ENCODE measurements around the gene COL11A2. TPM values are rescaled to one million over a fixed set of nuclear protein-coding genes. Genes with fewer than 3 reads are reported as not detected.

Gene COL11A2
- total and polyA plus RNA-seq, 2 experiments from 2014 or later, result 59.6 to 94.6 TPM

- TF ChIP-seq CTCF (IDR thresholded peaks at IDR 0.05; ENCODE audit: low read depth, low read length), result no peak
- no peak for DNase-seq (ENCODE audit: low read depth in 1 of 2, low spot score in 1 of 2)
- H3K36me3 ChIP-seq, result peaks cover 17% of the 10 kb centered on the region
- H3K9me3 ChIP-seq (ENCODE audit: low read depth), result no peaks in the 10 kb centered on the region
- no peak overlapping the region for H3K4me3 ChIP-seq
- no peak overlapping the region for H3K27ac ChIP-seq
- H3K4me1 ChIP-seq (ENCODE audit: low read depth), result peaks cover 18% of the 10 kb centered on the region
- no peaks in the 10 kb centered on the region for H3K27me3 ChIP-seq
Observed at GRCh38 chr6:33202799-33203198, 10.5 kb upstream of the COL11A2 start.

DNA sequence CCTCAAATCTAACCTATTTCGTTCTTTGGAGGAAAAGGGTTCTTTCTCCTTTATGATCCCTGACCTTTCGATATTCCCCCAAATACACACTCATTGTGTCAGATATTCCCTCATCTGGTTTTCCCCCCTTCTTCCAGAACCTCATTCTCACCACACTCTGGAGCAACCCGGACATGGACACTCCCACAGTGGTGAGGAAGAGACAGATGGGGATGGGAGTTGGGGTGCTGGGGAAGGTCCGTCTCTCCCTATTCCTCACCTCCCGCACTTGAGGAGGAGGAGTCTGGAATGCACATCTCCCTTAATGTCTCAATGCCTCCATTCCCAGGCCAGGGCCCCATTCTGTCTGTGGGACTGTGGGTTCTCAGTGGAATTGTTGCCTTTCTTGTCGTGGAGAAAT is 9.7 kb upstream of the COL11A2 start:
- Histone ChIP-seq H3K4me1 (ENCODE audit: low read depth) (peaks cover 16% of the 10 kb centered on the region), H3K27ac (peak overlapping the region; percentile 95), H3K36me3 (peaks cover 17% of the 10 kb centered on the region), H3K9me3 (ENCODE audit: low read depth) (no peaks in the 10 kb centered on the region), H3K27me3 (no peaks in the 10 kb centered on the region), H3K4me3 (peak overlapping the region; percentile 66)
- DNase-seq (ENCODE audit: low read depth in 1 of 2, low spot score in 1 of 2), result no peak
- no peak for TF ChIP-seq CTCF (IDR thresholded peaks at IDR 0.05; ENCODE audit: low read depth, low read length)

- H3K27ac ChIP-seq, result peak overlapping the region; percentile 95
- H3K27me3 ChIP-seq, result no peaks in the 10 kb centered on the region
- H3K4me1 ChIP-seq (ENCODE audit: low read depth), result peaks cover 13% of the 10 kb centered on the region
- peaks cover 17% of the 10 kb centered on the region for H3K36me3 ChIP-seq
- TF ChIP-seq CTCF (IDR thresholded peaks at IDR 0.05; ENCODE audit: low read depth, low read length), result no peak
- DNase-seq (ENCODE audit: low read depth in 1 of 2, low spot score in 1 of 2), result peak; percentile 23 to 59
- peak overlapping the region; percentile 66 for H3K4me3 ChIP-seq
- H3K9me3 ChIP-seq (ENCODE audit: low read depth), result no peaks in the 10 kb centered on the region
Observed at GRCh38 chr6:33201147-33201545, 8.9 kb upstream of the COL11A2 start.

DNA sequence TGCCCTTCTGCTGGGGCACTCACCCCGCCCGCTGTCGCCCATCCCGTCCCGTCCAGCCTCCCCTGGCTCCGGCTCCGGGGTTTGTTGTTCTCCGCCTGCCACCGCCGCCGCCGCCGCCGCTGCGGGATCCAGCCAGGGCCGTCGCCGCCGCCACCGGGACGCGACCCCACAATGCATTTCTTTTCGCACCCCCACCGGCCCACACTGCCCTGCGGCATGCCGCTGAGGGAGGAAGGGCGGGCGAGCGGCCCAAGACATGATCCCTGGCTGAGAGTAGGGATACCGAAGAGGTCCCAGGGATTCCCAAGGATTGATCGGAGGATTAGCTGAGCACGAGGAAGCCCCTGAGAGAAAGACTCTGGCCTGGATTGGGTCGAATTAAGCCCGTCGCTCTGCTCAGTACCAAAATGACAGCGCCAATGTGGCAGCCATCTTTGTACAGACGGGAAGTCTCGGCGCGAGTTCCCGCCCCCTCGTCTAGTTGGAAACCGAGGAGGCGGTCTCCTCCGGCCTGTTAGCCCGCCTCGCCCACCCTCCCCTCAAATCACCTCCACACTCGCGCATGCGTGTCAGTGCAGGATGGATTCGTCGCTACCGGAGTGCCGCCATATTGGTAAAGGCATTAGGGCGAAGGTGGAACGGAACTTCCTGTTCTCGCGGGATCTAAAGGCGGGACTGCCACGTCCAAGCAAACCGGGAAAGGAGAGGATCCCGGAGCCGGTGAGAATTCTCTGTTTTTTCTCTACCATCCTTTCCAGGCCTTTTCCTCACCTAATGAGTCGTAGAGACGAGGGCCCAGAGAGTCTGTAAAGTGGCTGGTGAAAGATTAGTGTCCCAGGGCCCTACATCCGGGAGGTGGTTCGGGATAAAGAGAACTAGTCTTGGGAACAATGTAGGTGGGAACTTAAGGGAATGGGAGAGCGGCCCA is 8.2 kb upstream of the COL11A2 start, which contains the start of the genes RXRB and SLC39A7:
Gene RXRB (minus strand): TSS at position 447 of the 928 bp plus-strand sequence. CDS start 189 bp downstream, at position 258.
Gene SLC39A7 (plus strand): TSS at position 649 of the 928 bp plus-strand sequence. CDS start 379 bp downstream, outside the sequence.
- H3K36me3 ChIP-seq, result peaks cover 17% of the 10 kb centered on the region
- H3K27ac ChIP-seq, result peak within 1 kb of the TSS; percentile 95
- peaks cover 17% of the 10 kb centered on the region for H3K4me1 ChIP-seq (ENCODE audit: low read depth)
- peak within 1 kb of the TSS; percentile 66 for H3K4me3 ChIP-seq
- no peaks in the 10 kb centered on the region for H3K9me3 ChIP-seq (ENCODE audit: low read depth)
- no peaks in the 10 kb centered on the region for H3K27me3 ChIP-seq
- no peak for TF ChIP-seq CTCF (IDR thresholded peaks at IDR 0.05; ENCODE audit: low read depth, low read length)
- peak; percentile 99 to 100 for DNase-seq (ENCODE audit: low read depth in 1 of 2, low spot score in 1 of 2)

DNA sequence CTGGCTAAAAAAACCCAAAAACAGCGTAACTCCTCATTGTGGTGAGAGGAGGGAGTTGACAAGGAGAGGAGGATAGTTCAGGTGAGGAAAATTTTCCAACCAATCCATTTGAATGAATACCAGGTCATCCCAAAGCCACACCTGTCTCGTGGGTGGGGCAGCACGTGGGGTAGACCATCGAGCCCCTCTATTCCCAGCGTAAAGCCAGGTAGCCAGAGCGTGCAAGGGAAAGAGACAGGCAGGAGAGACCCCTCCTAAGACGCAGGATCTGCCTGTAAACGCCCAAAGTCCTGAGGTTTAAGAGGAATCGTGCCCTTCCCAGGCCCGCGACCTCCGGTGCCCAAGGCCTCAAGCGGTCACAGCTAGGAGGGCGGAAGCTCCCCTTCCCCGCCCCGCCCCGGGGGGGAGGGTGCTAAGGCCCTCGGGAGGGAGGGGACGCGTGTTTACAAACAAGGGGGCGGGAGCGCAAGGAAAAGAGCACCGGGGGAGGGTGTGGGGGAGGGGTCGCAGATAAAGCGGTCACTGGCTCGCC is 7.5 kb upstream of the COL11A2 start:
- H3K36me3 ChIP-seq, result peaks cover 17% of the 10 kb centered on the region

More for the DNA sequence above, 7.5 kb upstream of the COL11A2 start:
- no peaks in the 10 kb centered on the region for H3K27me3 ChIP-seq
- H3K4me1 ChIP-seq (ENCODE audit: low read depth), result peaks cover 24% of the 10 kb centered on the region
- TF ChIP-seq CTCF (IDR thresholded peaks at IDR 0.05; ENCODE audit: low read depth, low read length), result no peak
- H3K27ac ChIP-seq, result peak overlapping the region; percentile 95
- no peaks in the 10 kb centered on the region for H3K9me3 ChIP-seq (ENCODE audit: low read depth)
- H3K4me3 ChIP-seq, result peak overlapping the region; percentile 66
- peak in 1 of 2 donors; percentile 70 for DNase-seq (ENCODE audit: low read depth in 1 of 2, low spot score in 1 of 2)

Data from cardiac muscle cell (in vitro differentiated cells and primary cell).